ENCODE data around the gene CLIC4. TPM values are rescaled to one million over a fixed set of nuclear protein-coding genes. Genes with fewer than 3 reads are reported as not detected.
"Not testable (repeated sequence)": the region's sequence is repeated elsewhere in the genome, so short reads cannot be mapped to it uniquely, and the experiment has no call there.

The CLIC4 gene
- total RNA-seq, 1 experiment from 2014 or later, result 218 TPM

DNA sequence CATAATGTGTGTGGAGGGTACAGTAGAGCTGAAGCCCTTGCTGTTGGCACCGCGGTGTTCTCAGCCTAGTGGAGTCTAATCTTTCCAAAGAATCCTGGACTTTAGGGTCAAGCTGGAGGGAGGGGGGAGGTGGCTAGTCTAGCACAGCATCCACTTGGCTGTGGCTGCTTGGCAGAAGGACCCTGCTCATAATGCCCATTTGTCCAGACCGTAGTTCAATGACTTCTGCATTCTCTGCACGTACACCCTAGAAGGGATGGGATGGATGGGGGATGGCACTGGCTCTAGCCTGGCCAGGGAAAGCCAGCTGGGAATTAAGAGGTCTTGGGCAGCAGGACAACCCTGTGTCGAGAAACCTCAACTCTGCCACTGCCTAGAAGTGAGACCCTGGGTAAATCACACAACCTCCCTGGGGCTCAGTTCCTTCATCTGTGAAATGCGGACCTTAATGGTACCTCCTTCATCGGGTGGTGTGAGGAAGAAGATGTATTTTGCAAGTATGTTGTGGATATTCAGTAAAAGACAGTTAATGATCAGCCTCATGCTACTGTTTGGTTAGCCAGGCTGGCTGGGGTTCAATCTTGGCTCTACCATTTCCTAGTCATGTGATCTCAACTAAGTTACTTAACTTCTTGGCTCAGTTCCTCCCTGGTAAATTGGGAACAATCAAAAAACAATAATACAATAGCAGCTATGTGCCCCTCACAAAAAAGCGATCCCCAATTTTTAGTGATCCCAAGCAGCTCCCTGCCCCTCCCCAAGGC lies 27.2 kb upstream of the CLIC4 start:
- no peak for DNase-seq (ENCODE audit: low spot score)

DNA sequence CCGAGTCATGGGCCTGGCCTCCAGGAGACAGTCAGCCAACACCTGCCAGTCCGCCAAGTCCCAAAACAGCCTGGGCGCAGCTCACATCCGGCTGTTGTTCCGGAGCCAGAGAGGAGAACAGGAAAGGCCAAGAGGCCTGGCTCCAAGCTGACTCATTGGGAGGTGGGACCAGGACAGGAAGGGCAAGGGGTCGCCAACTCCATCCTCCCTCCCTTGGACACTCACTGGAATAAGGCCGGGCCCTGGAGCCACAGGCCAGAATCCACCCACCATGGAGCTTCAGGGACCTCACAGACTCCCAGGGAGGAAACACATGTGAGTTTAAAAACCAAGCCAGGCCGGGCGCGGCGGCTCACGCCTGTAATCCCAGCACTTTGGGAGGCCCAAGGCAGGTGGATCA lies 25.1 kb upstream of the CLIC4 start:
- peak; percentile 89 for DNase-seq (ENCODE audit: low spot score)

DNA sequence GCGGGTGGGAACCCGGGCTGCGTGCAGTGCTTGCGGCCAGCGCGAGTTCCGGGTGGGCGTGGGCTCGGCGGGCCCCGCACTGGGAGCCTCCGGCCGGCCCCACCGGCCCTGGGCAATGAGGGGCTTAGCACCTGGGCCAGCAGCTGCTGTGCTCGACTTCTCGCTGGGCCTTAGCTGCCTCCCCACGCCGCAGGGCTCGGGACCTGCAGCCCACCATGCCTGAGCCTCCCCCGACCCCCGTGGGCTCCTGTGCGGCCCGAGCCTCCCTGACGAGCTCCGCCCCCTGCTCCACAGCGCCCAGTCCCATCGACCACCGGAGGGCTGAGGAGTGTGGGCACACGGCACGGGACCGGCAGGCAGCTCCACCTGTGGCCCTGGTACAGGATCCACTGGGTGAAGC lies 23.7 kb upstream of the CLIC4 start:
- DNase-seq (ENCODE audit: low spot score), result no peak

DNA sequence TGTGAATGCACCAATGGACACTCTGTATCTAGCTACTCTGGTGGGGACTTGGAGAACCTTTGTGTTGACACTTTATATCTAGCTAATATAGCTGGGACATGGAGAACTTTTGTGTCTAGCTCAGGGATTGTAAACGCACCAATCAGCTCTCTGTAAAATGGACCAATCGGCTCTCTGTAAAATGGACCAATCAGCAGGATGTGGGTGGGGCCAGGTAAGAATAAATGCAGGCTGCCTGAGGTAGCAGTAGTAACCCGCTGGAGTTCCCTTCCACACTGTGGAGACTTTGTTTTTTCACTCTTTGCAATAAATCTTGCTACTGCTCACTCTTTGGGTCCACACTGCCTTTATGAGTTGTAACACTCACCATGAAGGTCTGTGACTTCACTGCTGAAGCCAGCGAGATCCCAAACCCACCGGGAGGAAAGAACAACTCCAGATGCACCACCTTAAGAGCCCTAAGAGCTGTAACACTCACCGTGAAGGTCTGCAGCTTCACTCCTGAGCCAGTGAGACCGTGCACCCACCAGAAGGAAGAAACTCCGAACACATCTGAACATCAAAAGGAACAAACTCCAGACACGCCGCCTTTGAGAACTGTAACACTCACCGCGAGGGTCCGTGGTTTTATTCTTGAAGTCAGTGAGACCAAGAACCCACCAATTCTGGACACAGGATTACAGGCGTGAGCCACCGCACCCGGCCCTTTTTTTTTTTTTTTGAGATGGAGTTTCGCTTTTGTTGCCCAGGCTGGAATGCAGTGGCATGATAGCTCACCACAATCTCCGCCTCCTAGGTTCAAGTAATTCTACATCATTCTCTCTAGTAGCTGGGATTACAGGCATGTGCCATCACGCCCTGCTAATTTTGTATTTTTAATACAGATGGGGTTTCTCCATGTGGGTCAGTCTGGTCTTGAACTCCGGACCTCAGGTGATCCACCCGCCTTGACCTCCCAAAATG lies 22.9 kb upstream of the CLIC4 start:
- DNase-seq (ENCODE audit: low spot score), result not testable (repeated sequence)

DNA sequence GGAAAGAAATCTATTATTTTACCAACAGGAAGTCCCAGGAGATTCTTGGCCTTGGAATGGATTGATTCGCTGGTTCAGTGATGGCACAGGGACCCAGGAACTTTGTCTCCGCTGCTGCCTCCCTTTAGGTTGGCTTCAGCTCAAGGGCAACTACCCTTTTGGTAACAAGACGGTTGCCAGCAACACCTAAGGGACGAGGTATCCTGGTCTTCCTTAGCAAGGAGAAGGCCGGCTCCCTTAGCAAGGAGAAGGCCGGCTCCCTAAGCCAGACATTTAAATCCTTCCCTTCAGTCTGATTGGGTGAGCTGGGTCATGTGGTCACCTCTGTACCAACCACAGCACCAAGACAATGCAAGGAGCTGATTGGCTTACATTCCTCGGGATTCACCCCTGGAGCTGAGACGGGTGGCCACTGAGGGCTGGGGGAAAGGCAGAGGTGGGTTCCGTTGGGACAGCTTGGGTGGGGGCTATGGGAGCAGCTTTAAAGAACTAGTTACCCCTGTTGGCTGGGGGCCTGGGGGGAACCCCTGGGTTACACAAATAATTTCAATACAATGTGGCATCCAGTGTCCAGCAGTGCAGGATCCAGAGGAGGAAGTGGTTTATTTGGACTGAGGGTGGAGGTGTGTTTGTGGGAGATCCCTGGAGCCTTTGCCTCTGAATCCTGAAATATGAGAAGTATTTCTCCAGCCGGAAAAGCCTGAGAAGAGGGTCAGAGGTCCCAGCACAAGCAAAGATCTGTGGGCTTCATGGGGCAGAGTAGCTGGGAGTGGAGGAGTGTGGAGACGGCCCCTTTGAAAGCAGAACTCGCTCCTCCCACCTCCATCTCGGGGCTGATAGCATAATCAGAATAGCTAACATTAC lies 20.7 kb upstream of the CLIC4 start:
- peak; percentile 89 for DNase-seq (ENCODE audit: low spot score)

DNA sequence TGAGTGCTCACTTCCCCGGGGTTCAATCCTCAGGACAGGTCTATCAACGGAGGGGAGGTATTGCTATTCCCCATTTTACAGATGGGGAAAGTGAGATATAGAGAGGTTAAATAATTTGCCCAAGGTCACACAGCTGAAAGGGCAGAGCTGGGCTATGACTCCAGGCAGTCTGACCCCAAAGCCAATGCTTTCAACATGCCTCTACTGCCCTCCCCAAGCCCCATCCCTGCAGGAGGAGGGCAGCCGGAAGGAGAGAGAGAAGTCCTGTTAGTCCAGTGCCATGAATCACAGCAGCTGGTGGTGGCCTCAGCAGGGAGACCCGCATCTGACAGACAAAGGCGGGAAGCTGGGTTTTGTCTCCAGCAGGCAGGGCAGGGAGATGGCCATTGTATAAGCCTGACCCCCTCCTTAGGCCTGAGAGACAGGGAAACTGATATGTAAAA lies 20.0 kb upstream of the CLIC4 start:
- peak; percentile 69 for DNase-seq (ENCODE audit: low spot score)

DNA sequence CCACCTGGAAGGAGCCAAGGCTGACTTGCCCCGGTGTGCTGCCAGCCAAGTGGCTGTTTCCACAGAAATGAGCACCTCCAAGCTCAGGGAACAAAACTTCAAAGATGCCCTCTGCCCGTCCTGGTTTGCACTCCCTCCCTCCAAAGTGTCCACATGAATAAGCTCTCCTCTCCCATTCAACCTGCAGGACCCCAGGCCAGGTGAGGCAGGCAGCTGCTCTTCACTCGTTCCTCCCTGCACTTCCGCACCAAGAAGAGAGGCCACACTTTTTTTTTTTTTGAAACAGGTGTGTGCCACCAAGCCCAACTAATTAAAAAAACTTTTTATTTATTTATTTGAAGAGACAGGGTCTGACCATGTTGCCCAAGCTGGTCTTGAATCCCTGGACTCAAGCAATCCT lies 18.5 kb upstream of the CLIC4 start:
- no peak for DNase-seq (ENCODE audit: low spot score)

DNA sequence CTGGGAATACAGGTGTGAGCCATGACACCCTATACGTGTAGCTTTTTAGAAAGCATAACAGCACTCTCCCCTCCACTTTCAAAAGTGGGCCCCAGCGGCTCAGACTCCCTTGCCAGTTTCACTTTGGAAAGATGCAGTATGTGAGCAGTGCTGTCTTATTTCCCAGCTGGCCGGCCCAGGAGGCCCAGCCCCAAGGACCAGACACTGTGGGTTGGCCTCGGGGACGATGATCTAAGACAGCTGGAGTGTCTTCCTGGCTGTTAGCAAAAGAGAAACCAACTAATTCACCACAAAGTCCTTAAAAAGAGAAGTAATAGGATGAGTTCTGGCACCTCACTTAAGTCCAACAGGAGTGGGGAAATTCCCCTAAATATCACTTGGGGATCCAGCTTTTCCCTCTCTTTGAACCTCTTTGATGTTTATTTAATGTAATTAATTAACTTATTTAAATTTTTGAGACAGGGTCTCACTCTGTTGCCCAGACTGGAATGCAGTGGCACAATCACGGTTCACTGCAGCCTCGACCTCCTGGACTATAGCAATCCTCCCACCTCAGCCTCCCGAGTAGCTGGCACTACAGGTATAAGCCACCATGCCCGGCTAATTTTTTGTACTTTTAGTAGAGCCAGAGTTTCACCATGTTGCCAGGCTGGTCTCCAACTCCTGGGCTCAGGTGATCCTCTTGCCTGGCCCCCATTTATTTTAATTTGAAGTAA lies 17.6 kb upstream of the CLIC4 start:
- no peak for DNase-seq (ENCODE audit: low spot score)

DNA sequence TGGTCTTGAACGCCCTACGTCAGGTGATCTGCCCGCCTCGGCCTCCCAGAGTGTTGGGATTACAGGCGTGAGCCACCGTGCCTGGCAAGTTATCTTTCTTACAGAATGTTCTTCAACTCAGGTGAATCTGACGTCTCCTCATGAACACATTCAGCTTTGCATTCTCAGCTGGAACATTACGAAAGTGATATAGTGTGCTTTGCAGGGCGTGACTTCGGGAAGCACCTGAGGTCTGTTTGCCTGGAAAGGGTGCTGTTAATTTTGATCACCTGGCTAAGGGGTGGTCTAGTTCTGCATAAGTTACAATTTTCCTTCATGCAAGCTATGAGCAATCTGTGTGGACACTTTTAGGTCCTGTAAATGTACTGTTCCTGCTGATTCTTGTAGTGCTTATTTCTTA lies 16.3 kb upstream of the CLIC4 start:
- DNase-seq (ENCODE audit: low spot score), result no peak

DNA sequence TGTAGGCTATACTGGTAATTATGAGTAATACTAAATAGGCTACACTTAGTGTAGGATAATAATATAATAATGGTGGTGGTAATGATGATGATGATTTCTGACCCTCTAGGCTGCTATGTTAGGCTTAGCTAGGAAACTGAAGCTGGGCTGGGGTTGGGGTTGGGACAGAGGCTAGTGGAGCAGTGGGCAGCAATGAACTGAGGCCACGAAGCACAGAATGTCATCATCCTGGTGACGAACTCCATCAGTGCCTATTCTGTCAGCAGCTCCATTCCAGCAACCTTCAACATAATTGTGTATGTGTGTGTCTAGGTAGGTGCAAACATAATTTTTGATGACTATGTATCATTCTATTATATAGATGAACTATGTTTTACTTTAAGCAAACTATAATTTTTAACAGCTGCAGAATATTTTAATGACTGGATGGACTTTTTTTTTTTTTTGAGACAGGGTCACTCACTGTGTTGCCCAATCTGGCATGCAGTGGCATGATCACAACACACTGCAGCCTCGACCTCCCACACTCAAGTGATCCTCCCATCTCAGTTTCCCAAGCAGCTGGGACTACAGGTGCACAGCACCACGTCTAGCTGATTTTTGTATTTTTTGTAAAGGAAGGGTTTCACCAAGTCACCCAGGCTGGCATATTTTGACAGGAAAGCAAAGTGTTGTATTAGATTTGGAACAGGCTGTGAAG lies 12.9 kb upstream of the CLIC4 start:
- no peak for DNase-seq (ENCODE audit: low spot score)

DNA sequence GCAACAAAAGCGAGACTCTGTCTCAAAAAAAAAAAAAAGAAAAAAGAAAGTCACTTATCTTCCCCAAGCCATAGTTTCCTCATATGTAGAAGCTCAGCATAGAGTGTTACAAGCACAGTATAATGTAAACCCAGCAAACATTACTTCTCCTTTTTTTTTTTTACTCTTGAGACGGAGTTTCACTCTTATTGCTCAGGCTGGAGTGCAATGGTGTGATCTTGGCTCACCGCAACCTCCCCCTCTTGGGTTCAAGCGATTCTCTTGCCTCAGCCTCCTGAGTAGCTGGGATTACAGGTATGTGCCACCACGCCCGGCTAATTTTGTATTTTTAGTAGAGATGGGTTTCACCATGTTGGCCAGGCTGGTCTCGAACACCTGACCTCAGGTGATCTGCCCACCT lies 11.9 kb upstream of the CLIC4 start:
- DNase-seq (ENCODE audit: low spot score), result not testable (repeated sequence)

DNA sequence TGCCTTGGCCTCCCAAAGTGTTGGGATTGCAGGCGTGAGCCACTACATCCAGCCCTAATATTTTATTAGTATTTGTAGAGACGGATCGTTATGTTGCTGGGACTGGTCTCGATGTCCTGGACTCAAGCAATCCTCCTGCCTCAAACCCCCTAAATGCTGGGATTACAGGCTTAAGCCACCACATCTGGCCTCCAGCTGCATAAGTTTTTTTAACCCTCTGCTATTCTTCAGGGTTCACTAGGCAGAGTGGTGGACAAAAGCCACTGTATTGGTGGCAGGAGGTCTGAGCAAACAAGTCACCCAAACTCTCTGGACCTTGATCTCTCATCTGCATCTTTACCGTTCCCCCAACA lies 10.1 kb upstream of the CLIC4 start:
- no peak for DNase-seq (ENCODE audit: low spot score)

DNA sequence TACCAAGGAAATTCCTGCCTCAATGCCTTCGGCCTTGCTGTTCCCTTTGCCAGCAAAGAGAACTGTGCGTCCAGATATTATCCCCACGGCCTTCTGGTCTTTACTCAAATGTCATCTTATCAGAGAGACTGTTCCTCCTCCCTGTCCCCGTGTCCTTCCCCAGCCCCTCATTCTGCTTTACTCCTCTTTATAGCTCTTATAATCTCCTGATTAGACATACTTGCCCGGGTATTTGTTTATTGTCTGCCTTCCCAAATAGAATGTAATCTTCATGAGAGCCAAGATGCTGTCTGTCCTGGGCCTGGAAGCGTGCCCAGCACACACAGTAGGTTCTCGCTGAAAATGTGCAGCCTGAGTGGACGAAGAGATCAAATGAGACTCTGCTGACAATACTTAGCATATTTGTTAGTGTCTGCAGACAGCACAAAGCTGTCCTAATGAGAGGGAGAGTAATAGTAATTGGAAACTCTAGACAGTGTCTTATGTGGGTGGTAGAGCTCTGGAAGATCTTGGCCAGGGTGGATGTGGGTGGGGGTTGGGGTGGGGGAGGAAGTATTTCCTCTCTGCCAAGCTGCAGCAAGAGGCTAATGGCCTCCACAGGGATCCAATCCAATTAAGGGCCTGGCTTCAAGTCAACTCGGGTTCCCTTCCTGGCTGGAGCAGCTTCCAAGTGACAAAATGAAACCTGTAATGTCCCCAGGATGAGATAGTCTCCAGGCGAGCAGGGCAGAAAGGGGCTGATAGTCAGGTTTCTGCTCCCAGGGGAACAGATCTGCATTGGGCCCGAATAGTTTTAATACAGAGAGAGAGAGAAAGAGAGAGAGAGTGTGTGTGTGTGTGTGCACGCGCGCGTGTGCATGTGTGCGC lies 9.5 kb upstream of the CLIC4 start:
- DNase-seq (ENCODE audit: low spot score), result no peak

DNA sequence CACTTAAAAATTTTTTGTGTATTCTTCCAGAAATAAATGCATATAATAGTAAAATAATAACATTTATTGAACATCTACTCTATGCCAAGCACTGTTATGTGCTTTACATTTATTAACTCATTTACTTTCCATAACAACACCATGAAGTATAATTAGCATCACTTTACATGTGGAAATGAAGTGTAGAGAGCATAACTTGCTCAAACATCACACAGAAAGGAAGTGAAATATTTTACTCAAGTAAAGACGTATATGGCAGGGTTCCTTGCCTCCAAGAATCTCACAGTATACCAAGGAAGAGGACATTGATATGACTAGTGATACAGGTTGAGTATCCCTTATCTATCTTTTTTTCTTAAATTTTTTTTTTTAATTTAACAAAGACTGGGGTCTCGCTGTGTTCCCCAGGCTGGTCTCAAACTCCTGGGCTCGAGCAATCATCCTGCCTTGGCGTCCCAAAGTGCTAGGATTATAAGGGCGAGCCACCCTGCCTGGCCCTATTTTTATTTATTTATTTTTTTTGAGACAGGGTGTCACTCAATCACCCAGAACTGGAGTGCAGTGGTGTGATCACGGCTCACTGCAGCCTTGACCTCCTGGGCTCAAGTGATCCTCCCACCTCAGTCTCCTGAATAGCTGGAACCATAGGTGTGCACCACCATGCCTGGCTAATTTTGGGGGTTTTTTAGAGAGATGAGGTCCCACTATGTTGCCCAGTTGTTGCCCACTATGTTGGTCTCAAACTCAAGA lies 7.7 kb upstream of the CLIC4 start:
- no peak for DNase-seq (ENCODE audit: low spot score)

DNA sequence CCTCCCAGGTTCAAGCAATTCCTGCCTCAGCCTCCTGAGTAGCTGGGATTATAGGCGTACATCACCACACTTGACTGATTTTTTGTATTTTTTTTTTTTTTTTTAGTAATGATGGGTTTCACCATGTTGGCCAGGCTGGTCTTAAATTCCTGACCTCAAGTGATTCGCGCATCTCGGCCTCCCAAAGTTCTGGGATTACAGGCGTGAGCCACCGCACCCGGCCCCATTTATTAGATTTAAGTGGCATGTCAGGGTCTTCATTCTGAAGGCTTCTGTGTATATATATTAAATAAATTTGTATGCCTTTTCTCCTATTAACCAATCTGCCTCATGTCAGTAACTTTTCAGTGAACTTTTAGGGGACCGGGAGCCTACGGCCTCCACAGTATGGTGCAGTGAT lies 6.0 kb upstream of the CLIC4 start:
- no peak for DNase-seq (ENCODE audit: low spot score)

DNA sequence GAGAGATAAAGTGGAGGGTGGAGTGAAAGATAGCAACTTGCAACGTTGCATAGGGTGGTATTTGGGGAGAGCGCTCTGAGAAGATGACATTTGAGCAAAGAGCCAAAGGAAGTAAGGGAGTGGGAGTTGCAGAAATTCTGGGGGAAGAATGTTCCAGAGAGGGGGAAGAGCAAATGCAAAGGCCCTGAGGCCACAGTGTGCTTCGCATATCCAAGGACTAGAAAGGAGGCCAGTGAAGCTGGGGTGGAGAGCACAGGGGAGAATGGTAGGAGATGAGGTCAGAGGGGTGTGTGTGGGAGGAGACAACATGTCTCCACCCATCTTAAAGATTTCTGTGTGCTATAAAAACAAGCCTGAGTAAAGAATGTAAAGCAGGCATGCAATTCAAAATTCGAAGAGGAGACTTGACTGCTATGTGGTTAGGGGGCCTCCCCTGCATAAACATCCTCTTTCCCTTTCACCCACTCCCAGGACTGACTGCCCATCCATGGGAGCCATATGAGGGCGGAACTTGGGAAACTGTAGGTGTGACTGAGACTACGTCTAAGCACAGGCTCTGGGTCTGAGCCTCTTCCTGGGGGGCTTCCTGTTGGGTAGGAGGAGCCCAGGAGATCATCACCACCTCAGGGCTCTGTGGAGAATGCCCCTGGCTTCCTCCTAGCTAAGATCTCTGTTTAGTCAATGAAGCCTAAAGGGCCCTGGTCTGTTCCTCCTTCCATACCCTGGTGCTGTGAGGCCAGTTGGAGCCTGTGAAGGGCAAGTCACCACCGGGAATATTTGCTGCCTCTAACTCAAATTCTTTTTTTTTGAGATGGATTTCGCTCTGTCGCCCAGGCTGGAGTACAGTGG lies 2.9 kb upstream of the CLIC4 start:
- peak; percentile 38 for DNase-seq (ENCODE audit: low spot score)

DNA sequence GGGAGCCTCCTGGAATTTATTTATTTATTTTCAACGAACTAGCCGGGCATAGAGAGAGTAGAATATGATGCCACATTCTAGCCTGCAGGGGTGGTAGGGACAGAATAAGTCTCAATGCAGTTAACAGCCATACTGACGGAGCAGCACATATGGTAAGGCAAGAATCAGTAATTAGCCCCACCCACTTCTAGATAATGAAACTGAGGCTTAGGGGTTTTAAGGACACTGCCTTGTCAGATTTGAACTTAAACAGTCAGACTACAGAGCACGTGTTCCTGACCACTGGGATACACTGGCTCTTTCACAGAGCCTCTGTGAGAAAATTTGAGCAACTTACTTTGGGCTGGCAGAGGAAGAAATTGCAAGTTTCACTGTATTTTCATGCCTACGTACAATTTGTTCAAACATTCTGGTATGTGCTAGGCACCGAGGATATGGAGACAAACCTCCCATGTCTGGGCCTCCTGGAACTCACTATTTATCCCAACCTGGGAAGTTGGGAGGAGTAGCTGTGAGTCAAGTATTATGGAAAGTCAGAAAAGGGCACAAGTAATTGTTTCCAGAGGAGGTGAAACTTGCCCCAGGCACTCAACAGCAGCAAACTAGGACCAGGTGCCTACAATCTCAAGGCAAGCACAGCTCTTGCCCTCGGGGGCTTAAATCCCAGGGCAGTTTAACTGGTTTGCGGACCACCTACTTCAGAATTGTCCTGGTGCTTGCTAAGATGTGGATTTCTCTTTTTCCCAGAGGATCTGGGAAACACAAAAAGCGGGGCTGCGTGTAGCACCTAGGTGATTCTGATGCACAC lies 1.6 kb upstream of the CLIC4 start:
- DNase-seq (ENCODE audit: low spot score), result no peak
